Measurements from ENCODE around the gene DYSF. TPM values are rescaled to one million over a fixed set of nuclear protein-coding genes. Genes with fewer than 3 reads are reported as not detected.

The DYSF gene
- total RNA-seq, 4 donors from 2014 or later, result 17.4 to 40.7 (median 18.5) TPM

DNA sequence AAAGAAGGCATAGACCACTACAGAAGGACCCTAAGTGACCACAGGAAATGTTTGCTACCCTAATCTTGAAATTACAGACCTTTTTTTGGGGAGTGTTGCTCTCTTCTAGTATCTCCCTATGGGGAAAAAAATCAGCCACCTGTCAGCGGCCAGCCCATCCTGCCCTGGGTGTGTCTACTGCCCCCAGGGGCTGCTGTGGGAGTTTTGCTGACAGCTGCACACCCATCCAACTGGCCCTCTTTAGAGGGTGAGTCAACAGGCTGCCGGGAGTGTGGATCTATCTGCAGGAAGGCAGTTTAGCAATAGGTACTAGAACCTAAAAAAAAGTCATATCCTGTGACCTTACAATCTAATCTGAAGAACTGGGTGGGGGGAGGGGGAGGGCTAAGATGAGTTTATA lies 796 bp upstream of the DYSF start:
- H3K4me3 ChIP-seq, result no peak overlapping the region
- DNase-seq (ENCODE audit: extremely low spot score), result peak; percentile 84
- H3K9me3 ChIP-seq, result no peaks in the 10 kb centered on the region
- WGBS, result 27% methylated on average over 2 of the region's 2 CpGs
- TF ChIP-seq POLR2A (IDR thresholded peaks at IDR 0.05; ENCODE audit: low read depth) (no peak), EP300 (IDR thresholded peaks at IDR 0.05) (no peak), POLR2AphosphoS5 (IDR thresholded peaks at IDR 0.05) (no peak)
- TF ChIP-seq, protein P1, sequence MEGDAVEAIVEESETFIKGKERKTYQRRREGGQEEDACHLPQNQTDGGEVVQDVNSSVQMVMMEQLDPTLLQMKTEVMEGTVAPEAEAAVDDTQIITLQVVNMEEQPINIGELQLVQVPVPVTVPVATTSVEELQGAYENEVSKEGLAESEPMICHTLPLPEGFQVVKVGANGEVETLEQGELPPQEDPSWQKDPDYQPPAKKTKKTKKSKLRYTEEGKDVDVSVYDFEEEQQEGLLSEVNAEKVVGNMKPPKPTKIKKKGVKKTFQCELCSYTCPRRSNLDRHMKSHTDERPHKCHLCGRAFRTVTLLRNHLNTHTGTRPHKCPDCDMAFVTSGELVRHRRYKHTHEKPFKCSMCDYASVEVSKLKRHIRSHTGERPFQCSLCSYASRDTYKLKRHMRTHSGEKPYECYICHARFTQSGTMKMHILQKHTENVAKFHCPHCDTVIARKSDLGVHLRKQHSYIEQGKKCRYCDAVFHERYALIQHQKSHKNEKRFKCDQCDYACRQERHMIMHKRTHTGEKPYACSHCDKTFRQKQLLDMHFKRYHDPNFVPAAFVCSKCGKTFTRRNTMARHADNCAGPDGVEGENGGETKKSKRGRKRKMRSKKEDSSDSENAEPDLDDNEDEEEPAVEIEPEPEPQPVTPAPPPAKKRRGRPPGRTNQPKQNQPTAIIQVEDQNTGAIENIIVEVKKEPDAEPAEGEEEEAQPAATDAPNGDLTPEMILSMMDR (IDR thresholded peaks at IDR 0.05), result no peak
- no peaks in the 10 kb centered on the region for H3K36me3 ChIP-seq
- H3K27me3 ChIP-seq, result no peaks in the 10 kb centered on the region
- intact Hi-C loops (cut with DNase I), result no loop called here
- peaks cover 62 to 69% (median 64%) of the 10 kb centered on the region in 4 donors for H3K4me1 ChIP-seq
- H3K27ac ChIP-seq (replicated peaks in 1 of 4), result peak overlapping the region; percentile 38 to 89 (median 61)

GRCh38 chr2:71454221-71455010 lies 1.1 kb downstream of the DYSF start:
- Histone ChIP-seq H3K4me1 (peaks cover 80 to 88% (median 83%) of the 10 kb centered on the region in 4 donors), H3K9me3 (no peaks in the 10 kb centered on the region), H3K27me3 (no peaks in the 10 kb centered on the region), H3K36me3 (no peaks in the 10 kb centered on the region), H3K27ac (replicated peaks in 1 of 4) (peak overlapping the region; percentile 82 to 89 (median 85)), H3K4me3 (peak overlapping the region; percentile 62 to 70 (median 68))
- DNase-seq (ENCODE audit: extremely low spot score), result peak; percentile 86
- intact Hi-C loops (cut with DNase I), result no loop called here
- 39% methylated on average over 16 of the region's 17 CpGs for WGBS
- TF ChIP-seq POLR2AphosphoS5 (IDR thresholded peaks at IDR 0.05) (peak; percentile 75 to 76), POLR2A (IDR thresholded peaks at IDR 0.05; ENCODE audit: low read depth) (no peak), EP300 (IDR thresholded peaks at IDR 0.05) (no peak)
- TF ChIP-seq, protein P1 (IDR thresholded peaks at IDR 0.05), result peak in 2 of 3 experiments; percentile 16 to 39

- peaks cover 88 to 95% (median 90%) of the 10 kb centered on the region in 4 donors for H3K4me1 ChIP-seq
- intact Hi-C loops (cut with DNase I), result no loop called here
- no peaks in the 10 kb centered on the region for H3K9me3 ChIP-seq
- DNase-seq (ENCODE audit: extremely low spot score), result peak; percentile 81
- H3K36me3 ChIP-seq, result no peaks in the 10 kb centered on the region
- peak overlapping the region; percentile 82 to 89 (median 85) for H3K27ac ChIP-seq (replicated peaks in 1 of 4)
- peak overlapping the region in 3 of 4 donors; percentile 62 to 70 (median 65) for H3K4me3 ChIP-seq
- H3K27me3 ChIP-seq, result no peaks in the 10 kb centered on the region
- WGBS, result 55% methylated on average over 6 of the region's 8 CpGs
- TF ChIP-seq EP300 (IDR thresholded peaks at IDR 0.05) (no peak), POLR2AphosphoS5 (IDR thresholded peaks at IDR 0.05) (no peak), POLR2A (IDR thresholded peaks at IDR 0.05; ENCODE audit: low read depth) (no peak)
- TF ChIP-seq, protein P1 (IDR thresholded peaks at IDR 0.05), result no peak
Measured at GRCh38 chr2:71455011-71455740, 1.8 kb downstream of the DYSF start.

DNA sequence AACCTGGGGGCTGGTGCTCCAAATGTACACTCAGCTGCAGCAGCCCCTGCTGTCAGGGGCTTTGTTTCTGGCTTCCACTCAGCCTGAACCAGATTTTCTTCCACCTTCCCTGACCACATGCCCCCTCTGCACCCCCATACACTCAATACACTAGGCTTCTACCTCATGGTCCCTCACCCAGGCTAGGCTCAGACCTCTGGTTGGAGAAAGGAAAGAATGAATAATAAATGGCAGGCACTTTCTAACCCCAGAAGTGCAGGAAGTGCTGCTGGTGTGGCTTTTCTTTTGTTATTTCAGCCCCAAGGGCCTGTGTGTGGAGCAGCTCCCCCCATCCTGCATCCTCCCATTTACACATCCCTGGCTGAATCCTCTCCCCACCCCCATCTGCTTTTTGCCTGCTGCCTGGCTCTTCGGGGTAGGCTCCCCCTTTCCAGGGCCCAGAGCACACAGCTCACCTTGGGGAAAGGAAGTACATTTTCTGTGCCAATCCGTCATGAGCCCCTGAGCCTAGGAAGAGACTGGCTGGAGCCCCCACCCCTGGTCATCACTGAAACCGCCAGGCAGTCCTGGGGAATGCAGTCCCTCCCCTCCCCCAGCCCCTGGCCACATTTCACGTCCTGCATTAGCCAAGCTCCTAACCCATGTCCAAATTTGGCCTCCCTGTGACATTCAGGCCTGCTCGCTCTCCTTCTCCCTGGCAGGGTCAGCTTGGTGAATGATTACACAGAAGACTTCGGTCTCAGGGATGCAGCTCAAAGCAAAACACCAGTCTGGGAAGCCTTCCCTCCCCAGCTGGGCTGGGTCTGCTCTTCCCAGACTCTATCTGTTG lies 2.6 kb downstream of the DYSF start:
- Histone ChIP-seq H3K36me3 (no peaks in the 10 kb centered on the region), H3K27ac (replicated peaks in 1 of 4) (peak overlapping the region; percentile 82 to 89 (median 85)), H3K4me1 (peaks cover 91 to 98% (median 97%) of the 10 kb centered on the region in 4 donors), H3K27me3 (no peaks in the 10 kb centered on the region), H3K9me3 (no peaks in the 10 kb centered on the region), H3K4me3 (peak overlapping the region in 1 of 4 donors; percentile 0)
- DNase-seq (ENCODE audit: extremely low spot score), result peak; percentile 89
- intact Hi-C loops (cut with DNase I), result no loop called here
- 34% methylated on average over 6 of the region's 6 CpGs for WGBS
- TF ChIP-seq POLR2A (IDR thresholded peaks at IDR 0.05; ENCODE audit: low read depth), result no peak
- peak in 1 of 2 donors; percentile 36 for TF ChIP-seq POLR2AphosphoS5 (IDR thresholded peaks at IDR 0.05)
